Erythroblast (primary cell): ENCODE data around the gene TADA2A.

Experiments used
- GATA1 ChIP-seq: IDR thresholded peaks from 2 replicates; pipeline ENCODE4 v1.6.1; 2011; ENCODE audit warnings: low read depth, mild to moderate bottlenecking, control low read depth, low read length, moderate library complexity
- POLR2A ChIP-seq: IDR thresholded peaks from 2 replicates; pipeline ENCODE4 v1.6.1; 2011; ENCODE audit warnings: mild to moderate bottlenecking, low read length

- TF ChIP-seq POLR2A (no peak), GATA1 (no peak)
These were observed 87.7 kb downstream of the TADA2A start for GRCh38 chr17:37494401-37494831.
